Stimulated activated naive B cell treated with anti-CD40 and anti-IgM and Interleukin-4, amounts not matched to agents 10 μg/mL and 1 μg/mL and 100 μg/mL, for 72 hours (primary cell): ENCODE data around the gene PLEKHG4B.

Source experiments
- ATAC-seq, 2 donors: fragments of 150-1000 bp; cut with Tn5 transposase; replicated peaks; 2 replicates each; pipeline ENCODE4 v1.10.0; 2021; ENCODE audit warnings: moderate library complexity in 1 of 2
- DNase-seq: peaks from one replicate; pipeline ENCODE4 v3.0.0; 2021
- H3K27ac Mint-ChIP-seq: one replicate; pipeline ENCODE4 v1.8.0; 2022; ENCODE audit warnings: mild to moderate bottlenecking, mixed read lengths
- H3K27me3 Mint-ChIP-seq, 2 donors: one replicate each; pipeline ENCODE4 v1.8.0; 2022; ENCODE audit warnings: mixed read lengths in 2 of 2
- H3K36me3 Mint-ChIP-seq, 2 donors: one replicate each; pipeline ENCODE4 v1.8.0; 2022; ENCODE audit warnings: mixed read lengths in 2 of 2, mild to moderate bottlenecking in 1 of 2
- H3K4me1 Mint-ChIP-seq, 2 donors: one replicate each; pipeline ENCODE4 v1.8.0; 2022; ENCODE audit warnings: mixed read lengths in 2 of 2, mild to moderate bottlenecking in 1 of 2
- H3K4me3 Mint-ChIP-seq, 2 donors: one replicate each; pipeline ENCODE4 v1.8.0; 2022; ENCODE audit warnings: mild to moderate bottlenecking in 2 of 2, mixed read lengths in 2 of 2, moderate library complexity in 1 of 2
- H3K9me3 Mint-ChIP-seq, 2 donors: one replicate each; pipeline ENCODE4 v1.8.0; 2022; ENCODE audit warnings: mixed read lengths in 2 of 2, mild to moderate bottlenecking in 1 of 2

Gene PLEKHG4B

DNA sequence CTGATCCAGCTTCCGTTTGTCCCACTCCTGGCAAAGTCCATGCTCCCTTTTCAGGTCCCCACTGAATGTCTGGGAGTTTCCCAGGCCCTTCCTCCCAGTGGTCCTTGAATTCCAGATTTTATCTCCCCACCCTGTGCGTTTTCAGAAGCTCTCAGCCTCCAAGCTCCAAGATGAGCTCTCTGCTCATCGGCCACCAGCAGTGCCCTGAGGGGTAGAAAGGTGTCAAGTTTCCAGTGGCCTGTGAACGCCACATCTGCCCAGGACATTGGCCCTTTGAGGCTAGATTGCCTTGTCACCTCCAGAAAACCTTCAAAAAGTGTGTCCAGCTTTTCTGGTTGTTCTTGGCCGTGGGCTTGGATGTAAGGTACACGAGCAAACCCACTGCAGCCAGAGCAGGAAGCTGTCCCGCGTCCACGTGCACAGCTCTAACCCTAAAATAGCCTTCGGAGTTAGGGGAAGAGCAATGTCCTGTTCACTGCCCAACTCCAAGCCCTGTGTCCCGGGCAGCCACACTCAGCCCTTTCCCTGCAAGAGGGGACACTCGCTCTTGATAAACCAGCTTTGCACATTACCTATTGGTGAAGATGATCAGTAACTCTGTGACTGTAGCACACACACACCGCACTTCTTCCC lies 88.4 kb downstream of the PLEKHG4B start:
- no peaks in the 10 kb centered on the region for H3K4me1 Mint-ChIP-seq
- no peak overlapping the region for H3K4me3 Mint-ChIP-seq
- no peaks in the 10 kb centered on the region for H3K9me3 Mint-ChIP-seq
- H3K36me3 Mint-ChIP-seq = no peaks in the 10 kb centered on the region
- no peak for ATAC-seq
- peaks cover 0 to under 1% of the 10 kb centered on the region in 2 donors for H3K27me3 Mint-ChIP-seq
- DNase-seq = no peak
- no peak overlapping the region for H3K27ac Mint-ChIP-seq

DNA sequence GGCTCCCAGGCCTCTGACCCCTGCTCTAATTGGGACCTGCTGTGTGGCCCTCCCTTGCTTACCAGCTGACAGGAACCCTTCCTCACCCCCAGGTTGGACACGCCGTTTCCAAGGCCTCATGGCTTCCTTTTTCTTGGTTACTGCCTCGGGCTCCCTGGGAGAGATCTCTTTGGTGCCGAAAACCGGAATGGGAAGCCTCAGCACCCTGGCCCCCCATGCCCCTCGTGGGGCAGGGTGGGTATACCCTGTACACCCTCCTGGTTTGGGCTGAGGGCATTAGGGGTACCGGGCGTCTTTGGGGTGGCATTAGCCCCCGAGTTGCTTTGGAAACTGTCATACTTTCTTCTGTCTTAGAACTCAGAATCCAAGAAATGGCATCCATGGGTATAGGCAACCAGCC lies 89.2 kb downstream of the PLEKHG4B start:
- DNase-seq (no peak), ATAC-seq (no peak)
- no peak overlapping the region for H3K27ac Mint-ChIP-seq
- H3K4me1 Mint-ChIP-seq = no peaks in the 10 kb centered on the region
- H3K9me3 Mint-ChIP-seq = no peaks in the 10 kb centered on the region
- no peaks in the 10 kb centered on the region for H3K27me3 Mint-ChIP-seq
- H3K36me3 Mint-ChIP-seq = no peaks in the 10 kb centered on the region
- no peak overlapping the region for H3K4me3 Mint-ChIP-seq

DNA sequence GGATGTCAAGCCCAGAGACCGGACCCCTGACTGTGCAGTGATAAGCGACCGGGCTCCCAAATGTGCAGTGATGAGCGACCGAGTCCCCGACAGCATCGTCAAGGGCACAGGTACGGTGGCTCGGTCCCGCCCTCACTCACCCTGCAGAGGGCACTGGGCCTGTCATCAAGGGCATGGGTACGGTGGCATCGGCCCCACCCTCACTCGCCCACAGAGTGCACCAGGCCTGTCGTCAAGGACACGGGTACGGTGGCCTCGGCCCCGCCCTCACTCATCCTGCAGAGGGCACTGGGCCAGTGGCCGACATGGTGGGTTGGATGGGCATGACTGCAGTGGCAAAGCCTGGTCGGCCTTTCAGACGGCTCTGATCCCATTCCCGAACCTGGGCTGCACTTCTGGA lies 89.6 kb downstream of the PLEKHG4B start:
- Mint-ChIP-seq H3K27me3 (no peaks in the 10 kb centered on the region), H3K36me3 (no peaks in the 10 kb centered on the region), H3K4me1 (no peaks in the 10 kb centered on the region), H3K9me3 (no peaks in the 10 kb centered on the region), H3K4me3 (no peak overlapping the region), H3K27ac (no peak overlapping the region)
- DNase-seq = no peak
- no peak for ATAC-seq

DNA sequence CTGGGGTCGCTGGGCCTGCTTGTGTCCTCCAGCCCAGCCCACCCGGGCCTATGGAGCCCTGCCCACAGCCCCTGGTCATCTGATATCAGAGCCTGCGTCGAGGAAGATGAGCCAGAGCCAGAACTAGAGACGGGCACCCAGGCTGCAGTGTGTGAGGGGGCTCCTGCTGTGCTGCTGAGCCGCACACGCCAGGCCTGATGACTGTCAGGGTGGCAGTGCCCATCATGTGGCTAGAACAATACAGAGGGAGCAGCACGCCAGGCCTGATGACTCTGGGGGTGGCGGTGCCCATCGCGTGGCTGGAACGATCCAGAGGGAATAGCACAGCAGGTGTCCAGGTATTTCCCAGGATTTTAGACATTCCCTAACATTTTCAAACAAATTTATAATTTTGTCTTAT lies 90.2 kb downstream of the PLEKHG4B start:
- no peak for DNase-seq

DNA sequence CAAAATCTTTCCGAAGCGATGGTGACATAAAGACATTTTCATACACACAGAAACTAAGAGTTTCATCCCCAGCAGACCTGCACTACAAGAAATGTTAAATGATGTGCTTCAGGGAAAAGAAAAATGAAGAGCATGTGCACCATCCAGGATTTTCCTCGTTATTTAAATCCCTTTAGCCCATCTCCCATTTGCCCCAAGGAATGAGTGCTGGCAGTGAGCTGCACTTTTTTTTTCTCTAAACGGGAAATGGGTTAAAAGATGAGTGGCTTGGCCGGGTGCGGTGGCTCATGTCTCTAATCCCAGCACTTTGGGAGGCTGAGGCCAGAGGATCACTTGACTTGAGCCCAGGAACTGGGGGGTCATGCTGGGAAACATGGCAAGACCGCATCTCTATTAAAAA lies 92.5 kb downstream of the PLEKHG4B start:
- no peak overlapping the region for H3K4me3 Mint-ChIP-seq
- H3K27me3 Mint-ChIP-seq = peaks cover 0 to 5% of the 10 kb centered on the region in 2 donors
- ATAC-seq = no peak
- DNase-seq = no peak
- no peak overlapping the region for H3K27ac Mint-ChIP-seq
- H3K36me3 Mint-ChIP-seq = no peaks in the 10 kb centered on the region
- H3K9me3 Mint-ChIP-seq = no peaks in the 10 kb centered on the region
- peaks cover 9 to 13% of the 10 kb centered on the region in 2 donors for H3K4me1 Mint-ChIP-seq

More for the DNA sequence above, 90.2 kb downstream of the PLEKHG4B start:
- Mint-ChIP-seq H3K27me3 (no peaks in the 10 kb centered on the region), H3K4me3 (no peak overlapping the region), H3K36me3 (no peaks in the 10 kb centered on the region), H3K4me1 (no peaks in the 10 kb centered on the region), H3K9me3 (no peaks in the 10 kb centered on the region), H3K27ac (no peak overlapping the region)
- no peak for ATAC-seq

DNA sequence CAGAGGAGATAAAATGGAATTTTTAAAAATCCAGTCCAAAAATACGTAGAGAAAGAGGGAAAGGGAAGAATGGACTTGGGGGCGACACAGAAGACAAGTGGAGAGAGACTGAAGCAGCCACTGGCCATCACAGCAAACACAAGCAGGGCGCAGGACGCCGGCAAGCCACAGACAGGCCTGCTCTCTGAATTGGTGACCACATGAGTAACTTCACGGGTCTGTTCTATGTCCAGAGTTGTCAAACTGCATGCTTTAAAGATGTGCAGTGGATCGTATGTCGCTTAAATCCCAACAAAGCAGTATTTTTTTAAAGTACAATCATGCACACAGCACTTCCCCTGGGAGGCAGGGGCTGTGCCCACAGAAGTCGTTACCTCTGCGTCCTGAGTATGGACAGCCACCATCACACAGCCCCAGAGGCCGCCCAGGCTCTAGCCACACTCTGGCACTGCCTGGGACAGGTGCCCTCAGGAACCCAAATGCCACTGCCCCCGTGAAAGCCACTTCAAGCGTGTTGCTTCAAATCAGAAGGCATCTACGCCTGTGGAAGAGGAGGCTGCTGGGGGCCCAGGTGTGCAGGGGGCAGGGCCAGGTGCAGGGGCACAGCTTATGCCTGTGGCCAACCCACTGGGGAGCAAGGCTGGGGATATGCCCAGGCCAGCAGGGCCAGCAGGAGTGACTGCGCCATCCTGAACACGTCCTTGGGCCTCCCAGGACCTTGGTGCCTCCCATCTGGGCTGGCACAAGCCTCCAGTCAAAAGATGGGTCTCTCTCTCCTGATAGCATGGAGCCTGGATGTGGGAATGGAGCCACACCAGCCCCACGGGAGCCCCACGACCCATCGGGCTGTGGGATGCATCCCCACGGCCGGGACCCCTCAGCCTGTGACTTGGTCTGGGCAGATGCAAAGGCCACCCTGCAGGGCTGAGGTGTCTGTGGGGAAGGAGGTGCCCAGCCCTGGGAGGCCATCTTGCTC lies 93.4 kb downstream of the PLEKHG4B start:
- no peak for ATAC-seq
- H3K36me3 Mint-ChIP-seq = no peaks in the 10 kb centered on the region

DNA sequence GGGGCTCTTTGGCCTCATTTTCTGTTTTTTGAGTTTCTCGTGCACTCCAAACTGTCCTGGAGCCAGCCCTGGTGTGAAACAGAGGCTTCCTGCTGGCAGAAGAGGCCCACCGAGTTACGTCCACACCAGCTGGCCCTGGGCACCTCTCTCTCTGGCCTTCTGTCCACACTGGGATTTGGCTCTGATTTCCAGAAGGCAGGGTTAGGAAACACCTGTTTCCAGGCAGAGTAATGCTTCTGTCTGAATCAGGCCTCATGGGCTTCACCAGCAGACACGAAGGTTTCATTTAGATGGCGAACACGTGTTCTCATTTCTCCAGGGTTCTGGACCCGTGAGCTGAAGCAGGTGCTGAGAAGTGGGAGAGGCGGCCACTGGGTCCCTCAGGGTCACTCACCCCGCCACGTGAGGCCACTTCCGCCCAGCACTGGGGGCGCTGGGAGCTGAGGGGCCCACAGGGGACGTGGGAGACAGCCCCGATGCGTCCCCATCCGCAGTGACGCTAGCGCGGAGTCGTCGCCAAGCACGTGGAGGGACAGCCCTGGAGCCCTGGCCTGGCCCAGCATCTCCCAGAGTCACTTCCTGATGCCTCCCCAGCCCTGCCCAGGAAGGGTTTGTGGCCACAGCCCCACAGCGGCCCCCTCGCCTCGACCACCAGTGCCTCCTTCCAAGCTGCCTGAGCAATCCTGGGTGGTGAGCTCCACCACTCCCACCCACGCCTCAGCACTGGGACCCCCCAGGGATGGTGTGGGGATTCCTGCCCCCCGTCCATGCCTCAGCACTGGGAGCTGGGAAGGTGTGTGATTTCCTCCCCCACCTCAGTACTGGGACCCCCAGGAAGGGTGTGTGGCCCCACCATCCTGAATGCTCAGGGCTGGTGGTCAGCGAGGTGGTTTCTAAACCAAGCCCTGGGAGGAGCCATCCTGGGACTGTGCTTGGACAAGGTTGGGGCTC lies 94.4 kb downstream of the PLEKHG4B start:
- H3K27me3 Mint-ChIP-seq = peaks cover 7 to 13% of the 10 kb centered on the region in 2 donors
- DNase-seq = no peak
- peaks cover 16 to 25% of the 10 kb centered on the region in 2 donors for H3K4me1 Mint-ChIP-seq
- H3K9me3 Mint-ChIP-seq = no peaks in the 10 kb centered on the region
- no peak overlapping the region for H3K4me3 Mint-ChIP-seq
- ATAC-seq = no peak
- no peaks in the 10 kb centered on the region for H3K36me3 Mint-ChIP-seq
- no peak overlapping the region for H3K27ac Mint-ChIP-seq

More for the DNA sequence above, 93.4 kb downstream of the PLEKHG4B start:
- Mint-ChIP-seq H3K27ac (no peak overlapping the region), H3K4me1 (peaks cover 11 to 18% of the 10 kb centered on the region in 2 donors), H3K4me3 (no peak overlapping the region), H3K27me3 (peaks cover 4 to 9% of the 10 kb centered on the region in 2 donors), H3K9me3 (no peaks in the 10 kb centered on the region)
- DNase-seq = no peak

DNA sequence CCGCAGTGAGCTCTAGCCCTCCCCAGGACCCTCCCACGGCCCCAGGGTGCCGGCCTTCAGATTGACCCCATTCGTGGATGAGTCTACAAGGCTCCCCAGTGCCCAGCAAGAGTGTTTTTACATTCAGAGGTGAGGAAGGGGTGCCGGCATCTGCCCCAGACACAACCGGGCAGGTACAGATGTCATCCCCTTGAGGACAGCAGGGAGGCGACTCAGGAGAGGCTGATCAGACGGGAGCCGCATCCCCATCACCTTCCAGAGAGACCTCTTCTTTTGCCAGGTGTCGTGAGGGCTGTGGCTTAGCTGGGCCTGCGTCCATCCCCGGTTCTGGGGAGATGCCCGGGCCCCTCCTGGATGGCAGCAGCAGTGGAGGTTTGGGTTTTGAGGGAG lies 95.1 kb downstream of the PLEKHG4B start:
- H3K27me3 Mint-ChIP-seq = peaks cover 8 to 13% of the 10 kb centered on the region in 2 donors
- no peaks in the 10 kb centered on the region for H3K36me3 Mint-ChIP-seq
- peaks cover 16 to 26% of the 10 kb centered on the region in 2 donors for H3K4me1 Mint-ChIP-seq
- H3K27ac Mint-ChIP-seq = no peak overlapping the region
- ATAC-seq (no peak), DNase-seq (no peak)
- no peaks in the 10 kb centered on the region for H3K9me3 Mint-ChIP-seq
- H3K4me3 Mint-ChIP-seq = no peak overlapping the region

DNA sequence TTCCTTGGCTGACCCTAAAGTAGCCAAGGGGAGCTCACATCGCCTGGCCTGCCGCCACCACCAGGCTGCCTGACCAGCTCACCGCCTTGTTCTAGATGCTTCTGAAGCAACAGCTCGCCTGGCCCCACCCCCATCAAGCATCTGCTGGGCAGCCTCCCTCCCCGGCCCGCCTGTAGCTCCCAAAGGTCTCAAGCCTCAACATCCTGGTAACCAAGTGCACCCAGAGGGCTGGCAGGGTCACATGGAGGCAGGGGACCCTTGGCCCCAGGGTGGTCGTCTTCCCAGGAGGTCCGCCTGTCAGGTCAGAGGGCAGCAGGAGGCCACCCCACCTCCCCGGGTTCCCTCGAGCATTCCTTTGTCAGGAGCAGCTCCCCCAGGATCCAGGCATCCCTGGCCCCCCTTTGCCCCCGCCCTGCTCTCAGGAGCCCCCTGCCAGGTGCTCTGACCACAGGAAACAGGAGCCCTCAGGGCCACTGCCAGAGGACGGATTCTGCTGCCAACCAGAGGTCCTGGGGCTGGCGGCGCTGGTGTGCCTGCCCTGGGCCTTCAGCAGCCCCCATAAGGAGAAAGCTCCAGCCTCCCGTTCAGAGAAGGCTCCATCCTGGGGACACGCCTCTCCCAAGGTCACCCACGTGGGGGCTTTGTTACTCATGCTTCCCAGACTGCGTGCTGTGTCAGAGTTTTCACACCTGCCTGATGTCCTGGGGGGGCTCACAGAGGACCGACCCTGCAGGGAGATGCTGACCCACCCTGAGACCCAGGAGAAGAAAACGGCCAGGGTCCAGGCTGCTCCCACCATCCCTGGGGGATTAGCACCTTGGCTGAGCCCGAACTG lies 95.9 kb downstream of the PLEKHG4B start:
- peak overlapping the region in 1 of 2 donors; percentile 54 for H3K4me3 Mint-ChIP-seq

DNA sequence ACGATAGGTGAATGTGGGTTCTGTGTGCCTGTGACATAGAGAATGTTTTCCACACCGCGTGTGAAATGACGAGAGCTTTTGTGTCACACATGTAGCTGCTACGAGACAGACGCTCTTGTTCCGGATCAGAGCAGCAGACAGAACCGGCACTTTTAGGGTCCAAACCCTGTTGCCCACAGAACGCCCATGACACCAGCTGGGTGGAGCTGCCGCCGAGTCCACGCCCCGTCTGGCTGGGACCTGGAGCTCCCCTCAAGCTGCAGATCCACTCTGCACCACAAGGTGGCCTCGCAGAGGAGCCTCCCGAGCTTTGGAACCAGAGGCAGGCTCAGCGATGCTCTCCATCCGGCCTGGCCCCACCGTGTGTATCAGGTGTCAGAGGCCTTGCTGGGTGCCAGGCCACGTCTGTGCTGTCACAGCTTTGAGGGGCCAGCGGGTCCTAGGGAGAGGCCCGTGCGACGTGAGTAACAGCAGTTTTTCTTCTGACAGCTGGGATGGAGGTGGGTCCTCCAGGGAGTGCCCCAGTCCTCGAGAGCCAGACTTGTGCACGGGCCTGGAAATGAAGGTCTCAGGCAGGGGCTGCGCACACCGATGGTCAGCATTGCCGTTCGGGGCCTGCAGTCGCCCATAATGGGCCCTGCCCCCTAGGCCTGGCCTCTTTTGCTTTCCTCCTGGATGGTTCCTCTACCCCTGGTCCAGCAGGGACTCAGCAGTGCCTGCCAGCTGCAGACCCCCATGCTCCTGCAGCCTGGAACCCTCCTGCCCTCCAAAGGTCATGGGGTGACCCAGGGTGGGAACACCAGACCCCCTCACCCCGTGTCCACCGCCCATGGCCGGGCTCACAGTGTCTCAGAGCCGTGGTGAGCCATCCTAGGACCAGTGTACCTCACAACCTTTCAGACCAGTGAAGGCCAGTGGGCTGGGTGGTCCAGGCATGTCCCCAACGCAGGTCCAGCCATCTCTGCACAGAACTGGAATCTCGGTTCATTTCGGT lies 96.8 kb downstream of the PLEKHG4B start:
- Mint-ChIP-seq H3K4me3 (peak overlapping the region; percentile 50 to 54), H3K4me1 (peaks cover 20 to 29% of the 10 kb centered on the region in 2 donors), H3K9me3 (no peaks in the 10 kb centered on the region), H3K27me3 (peaks cover 16 to 22% of the 10 kb centered on the region in 2 donors), H3K36me3 (no peaks in the 10 kb centered on the region), H3K27ac (no peak overlapping the region)
- DNase-seq (peak; percentile 83), ATAC-seq (peak; percentile 92 to 93)

More for the DNA sequence above, 95.9 kb downstream of the PLEKHG4B start:
- no peak for ATAC-seq
- H3K4me1 Mint-ChIP-seq = peaks cover 20 to 29% of the 10 kb centered on the region in 2 donors
- H3K9me3 Mint-ChIP-seq = no peaks in the 10 kb centered on the region
- no peak overlapping the region for H3K27ac Mint-ChIP-seq
- H3K36me3 Mint-ChIP-seq = no peaks in the 10 kb centered on the region
- no peak for DNase-seq
- peaks cover 16 to 21% of the 10 kb centered on the region in 2 donors for H3K27me3 Mint-ChIP-seq

DNA sequence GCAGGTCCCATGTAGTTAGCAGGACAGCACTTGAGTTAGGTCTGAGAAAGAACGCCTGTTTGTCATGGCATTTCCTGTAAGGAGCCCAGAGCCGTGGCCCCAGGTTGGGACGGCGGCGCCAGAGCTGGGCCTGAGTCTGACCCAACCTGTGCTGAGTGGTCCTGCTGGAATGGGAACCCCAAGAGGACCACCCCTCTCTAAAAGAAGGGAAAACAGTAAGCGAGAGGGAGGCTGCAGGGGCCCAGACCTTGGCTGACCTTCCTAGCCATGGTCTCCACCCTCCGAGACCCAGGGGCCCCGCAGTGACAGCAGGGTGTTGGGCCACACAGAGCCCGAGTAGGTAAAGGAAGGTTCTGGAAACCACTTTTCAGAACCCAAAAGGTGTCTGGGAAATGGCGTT lies 97.5 kb downstream of the PLEKHG4B start:
- H3K27me3 Mint-ChIP-seq = peaks cover 16 to 22% of the 10 kb centered on the region in 2 donors
- H3K4me1 Mint-ChIP-seq = peaks cover 20 to 29% of the 10 kb centered on the region in 2 donors
- no peak for ATAC-seq
- no peak overlapping the region for H3K4me3 Mint-ChIP-seq
- H3K27ac Mint-ChIP-seq = no peak overlapping the region
- no peaks in the 10 kb centered on the region for H3K9me3 Mint-ChIP-seq
- DNase-seq = no peak
- H3K36me3 Mint-ChIP-seq = no peaks in the 10 kb centered on the region

DNA sequence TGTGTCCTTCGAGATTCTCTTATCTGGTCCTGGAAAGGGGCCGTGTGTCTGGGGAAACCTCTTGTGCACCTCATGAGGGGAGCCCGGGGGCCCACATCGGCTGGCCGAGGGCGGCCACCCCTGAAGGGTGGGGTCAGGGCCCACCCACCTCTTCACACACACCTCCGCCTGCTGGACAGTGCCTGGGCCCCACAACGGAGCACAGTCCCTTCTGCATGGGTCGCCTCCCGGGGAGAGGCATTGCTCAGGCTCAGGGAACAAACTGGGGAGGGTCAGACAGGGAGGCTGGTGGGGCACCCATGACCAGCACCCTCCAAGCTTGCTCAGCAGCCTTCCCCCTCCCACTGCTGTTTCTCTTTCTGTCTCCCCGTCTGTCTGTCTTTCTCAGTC lies 98.0 kb downstream of the PLEKHG4B start:
- Mint-ChIP-seq H3K27me3 (peaks cover 16 to 22% of the 10 kb centered on the region in 2 donors), H3K27ac (no peak overlapping the region), H3K36me3 (no peaks in the 10 kb centered on the region), H3K4me3 (no peak overlapping the region), H3K9me3 (no peaks in the 10 kb centered on the region), H3K4me1 (peaks cover 20 to 30% of the 10 kb centered on the region in 2 donors)
- DNase-seq (no peak), ATAC-seq (no peak)
